OCI-LY7 (cell line): ENCODE results near the gene SP110. TPM values are rescaled to one million over a fixed set of nuclear protein-coding genes. Genes with fewer than 3 reads are reported as not detected.

Experiments
- BruUV-seq: library from RNA; stranded (reverse); fragments of 400-500 nt; replicated peaks from 2 replicates; lab custom pipeline; 2021; lab: Mats Ljungman, UMichigan
- CTCF ChIA-PET: fragments of 300-600 bp; sonication (Branson Sonifier 250); formaldehyde crosslinking; loops from one replicate; lab custom pipeline; 2022; ENCODE audit warnings: antibody characterized with exemption; ENCODE audit not compliant: unreplicated experiment; lab: Charles Lee
- POLR2A ChIA-PET: fragments of 300-600 bp; sonication (Branson Sonifier 250); formaldehyde crosslinking; loops from one replicate; lab custom pipeline; 2022; ENCODE audit warnings: antibody characterized with exemption; lab: Charles Lee
- DNase-seq: peaks from one replicate; pipeline ENCODE4 v3.0.0-alpha.2; 2015; ENCODE audit warnings: low spot score
- H2AFZ ChIP-seq: fragments of 200-600 bp; sonication (generic), shearing (Covaris generic); 2 replicates; pipeline ENCODE4 v1.6.1; 2014; ENCODE audit warnings: mild to moderate bottlenecking, antibody characterized with exemption, low read length, moderate library complexity
- H3K27ac ChIP-seq: fragments of 200-600 bp; sonication (generic); 2 replicates; pipeline ENCODE4 v1.5.1; 2014; ENCODE audit warnings: mixed run types, low read depth, mild to moderate bottlenecking, moderate library complexity, low read length, inconsistent platforms; ENCODE audit not compliant: poor library complexity, severe bottlenecking
- H3K36me3 ChIP-seq: fragments of 200-600 bp; sonication (generic); 2 replicates; pipeline ENCODE4 v1.6.1; 2014; ENCODE audit warnings: mild to moderate bottlenecking, antibody characterized with exemption, low read length, moderate library complexity, mixed read lengths; ENCODE audit not compliant: insufficient read depth
- H3K4me1 ChIP-seq: fragments of 200-600 bp; sonication (generic); 2 replicates; pipeline ENCODE4 v1.5.1; 2014; ENCODE audit warnings: mild to moderate bottlenecking, low read length; ENCODE audit not compliant: insufficient read depth, poor library complexity, severe bottlenecking
- H3K4me2 ChIP-seq: fragments of 200-600 bp; sonication (generic); 2 replicates; pipeline ENCODE4 v1.6.1; 2014; ENCODE audit warnings: mild to moderate bottlenecking, low read length
- H3K4me3 ChIP-seq: fragments of 200-600 bp; sonication (generic); 2 replicates; pipeline ENCODE4 v1.5.1; 2014; ENCODE audit warnings: mild to moderate bottlenecking, low read depth, low read length; ENCODE audit not compliant: poor library complexity, severe bottlenecking
- H3K79me2 ChIP-seq: fragments of 200-600 bp; sonication (generic); 2 replicates; pipeline ENCODE4 v1.6.1; 2016; ENCODE audit warnings: low read depth, mild to moderate bottlenecking, low read length, moderate library complexity, mixed read lengths; ENCODE audit not compliant: insufficient read depth
- H3K9me2 ChIP-seq: fragments of 200-600 bp; sonication (generic); 2 replicates; pipeline ENCODE4 v1.6.1; 2016; ENCODE audit warnings: mild to moderate bottlenecking, low read length, mixed read lengths; ENCODE audit not compliant: insufficient read depth
- H3K9me3 ChIP-seq: fragments of 200-600 bp; sonication (generic); 2 replicates; pipeline ENCODE4 v1.6.1; 2014; ENCODE audit warnings: mild to moderate bottlenecking, mixed run types, low read length, mixed read lengths
- H4K20me1 ChIP-seq: fragments of 200-600 bp; sonication (generic); 2 replicates; pipeline ENCODE4 v1.6.1; 2014; ENCODE audit warnings: mild to moderate bottlenecking, antibody characterized with exemption, low read length, moderate library complexity, mixed read lengths; ENCODE audit not compliant: insufficient read depth
- CTCF ChIP-seq: fragments of 200-600 bp; sonication (generic); conservative IDR thresholded peaks from 2 replicates; pipeline ENCODE4 v1.5.1; 2014; ENCODE audit warnings: mild to moderate bottlenecking, antibody characterized with exemption, low read length, moderate library complexity, mixed read lengths
- EZH2phosphoT487 ChIP-seq: fragments of 200-600 bp; sonication (generic); IDR thresholded peaks from 2 replicates; pipeline ENCODE4 v1.6.1; 2018; ENCODE audit warnings: low read depth, borderline replicate concordance, mild to moderate bottlenecking, mixed run types, antibody characterized with exemption, low read length, moderate library complexity, mixed read lengths
- intact Hi-C: fragments of 100-400 bp; cut with micrococcal nuclease; formaldehyde crosslinking; loops from one replicate; pipeline ENCODE4 v1.10.0; 2022; ENCODE audit not compliant: unreplicated experiment
- total RNA-seq, 2 experiments: library from RNA; depleted of rRNA in 1 of 2; stranded (reverse); fragments of >200 nt in 1 of 2; shearing (Covaris generic) in 1 of 2; gene quantifications; 2 replicates each; pipeline ENCODE4 v1.2.3, GENCODE V29; 2014 to 2022

Gene SP110
- total RNA-seq, 2 experiments from 2014 or later = 9.3 to 15.7 TPM

GRCh38 chr2:230216489-230216888 is 3.3 kb downstream of the SP110 start:
- Histone ChIP-seq H3K9me3 (no peaks in the 10 kb centered on the region), H3K27ac (no peak overlapping the region), H3K4me3 (no peak overlapping the region), H3K4me1 (peaks cover 41% of the 10 kb centered on the region), H3K9me2 (no peaks in the 10 kb centered on the region), H2AFZ (no peak overlapping the region), H3K79me2 (no peaks in the 10 kb centered on the region), H3K4me2 (no peak overlapping the region), H4K20me1 (peaks cover 12% of the 10 kb centered on the region), H3K36me3 (peaks cover 22% of the 10 kb centered on the region)
- TF ChIP-seq CTCF (no peak), EZH2phosphoT487 (no peak)
- BruUV-seq = no TSS peak
- ChIA-PET CTCF (no interaction called here), POLR2A (interaction anchor here (1.7 kb wide), 1 partner anchor 11 kb away, joined by 5 read pairs; no protein-coding TSS in a partner anchor)
- intact Hi-C loops = no loop called here
- no peak for DNase-seq

GRCh38 chr2:230209422-230210051 is 10.2 kb downstream of the SP110 start:
- Histone ChIP-seq H3K36me3 (peaks cover 40% of the 10 kb centered on the region), H3K27ac (no peak overlapping the region), H2AFZ (no peak overlapping the region), H4K20me1 (no peaks in the 10 kb centered on the region; the same call in none of the 2 replicates), H3K9me3 (no peaks in the 10 kb centered on the region), H3K9me2 (no peaks in the 10 kb centered on the region), H3K79me2 (no peaks in the 10 kb centered on the region), H3K4me3 (no peak overlapping the region), H3K4me2 (peak overlapping the region; percentile 51), H3K4me1 (peaks cover 49% of the 10 kb centered on the region)
- ChIA-PET POLR2A (interaction anchor here (1.4 to 5.5 kb wide), 2 partner anchors 11 to 406 kb away, joined by 3 to 41 read pairs; partner anchors contain the start of gene SP110), CTCF (no interaction called here)
- peak; percentile 82 for DNase-seq
- TF ChIP-seq CTCF = no peak
- no peak for TF ChIP-seq EZH2phosphoT487
- intact Hi-C loops = loop anchor here (5.0 to 10.0 kb wide), 3 partner anchors 108 to 595 kb away; no protein-coding TSS in a partner anchor
- BruUV-seq = no TSS peak

GRCh38 chr2:230208576-230208975 is 11.2 kb downstream of the SP110 start:
- no peak overlapping the region for H3K4me3 ChIP-seq
- peaks cover 34% of the 10 kb centered on the region for H3K36me3 ChIP-seq
- H4K20me1 ChIP-seq = no peaks in the 10 kb centered on the region; the same call in none of the 2 replicates
- no peak overlapping the region for H3K4me2 ChIP-seq
- TF ChIP-seq EZH2phosphoT487 (no peak), CTCF (no peak)
- no TSS peak for BruUV-seq
- no peaks in the 10 kb centered on the region for H3K79me2 ChIP-seq
- no peak overlapping the region for H3K27ac ChIP-seq
- ChIA-PET POLR2A (interaction anchor here (1.4 to 5.5 kb wide), 2 partner anchors 12 to 406 kb away, joined by 3 to 41 read pairs; partner anchors contain the start of gene SP110), CTCF (no interaction called here)
- H3K9me3 ChIP-seq = no peaks in the 10 kb centered on the region
- no peak overlapping the region for H2AFZ ChIP-seq
- H3K4me1 ChIP-seq = peaks cover 59% of the 10 kb centered on the region
- no peaks in the 10 kb centered on the region for H3K9me2 ChIP-seq
- intact Hi-C loops = loop anchor here (5.0 to 10.0 kb wide), 3 partner anchors 109 to 596 kb away; no protein-coding TSS in a partner anchor
- no peak for DNase-seq
